IMR-90 (cell line): ENCODE results near the gene RBPJ. TPM values are rescaled to one million over a fixed set of nuclear protein-coding genes. Genes with fewer than 3 reads are reported as not detected.

Experiments used
- ATAC-seq: fragments of 200-7000 bp; cut with Tn5 transposase; 2 replicates; pipeline ENCODE4 v1.9.1; 2020; ENCODE audit warnings: low read depth, mild to moderate bottlenecking, moderate library complexity
- BruUV-seq: library from RNA; stranded (reverse); fragments of 400-500 nt; replicated peaks from 2 replicates; lab custom pipeline; 2021; lab: Mats Ljungman, UMichigan
- CTCF ChIA-PET: fragments of 300-600 bp; formaldehyde crosslinking; extraction: SDS; loops from one replicate; lab custom pipeline; 2021; ENCODE audit warnings: antibody characterized with exemption; lab: Yijun Ruan, JAX
- POLR2A ChIA-PET: fragments of 300-600 bp; sonication (Branson Sonifier 250); formaldehyde crosslinking; loops from one replicate; lab custom pipeline; 2022; ENCODE audit warnings: antibody characterized with exemption; ENCODE audit not compliant: unreplicated experiment; lab: Charles Lee
- DNase-seq: peaks from one replicate; pipeline ENCODE4 v3.0.0; 2013
- H2AFZ ChIP-seq: replicated peaks from 2 replicates; pipeline ENCODE3; 2013; ENCODE audit warnings: low read length, mild to moderate bottlenecking; ENCODE audit not compliant: poor library complexity
- H2AK5ac ChIP-seq: 2 replicates; pipeline ENCODE4 v1.6.1; 2013; ENCODE audit warnings: low read depth, low read length, inconsistent platforms
- H2AK9ac ChIP-seq: replicated peaks from 2 replicates; pipeline ENCODE3; 2013; ENCODE audit warnings: mild to moderate bottlenecking, low read depth, low read length, moderate library complexity; ENCODE audit not compliant: poor library complexity
- H2BK120ac ChIP-seq: 2 replicates; pipeline ENCODE4 v1.6.1; 2013; ENCODE audit warnings: low read depth, low read length, inconsistent platforms
- H2BK15ac ChIP-seq: 3 replicates; pipeline ENCODE4 v1.6.1; 2013; ENCODE audit warnings: low read depth, low read length, inconsistent platforms
- H2BK20ac ChIP-seq: 2 replicates; pipeline ENCODE4 v1.6.1; 2013; ENCODE audit warnings: low read depth, mild to moderate bottlenecking, inconsistent platforms, low read length, moderate library complexity
- H2BK5ac ChIP-seq: 2 replicates; pipeline ENCODE4 v1.6.1; 2013; ENCODE audit warnings: mild to moderate bottlenecking, low read depth, low read length, inconsistent platforms; ENCODE audit not compliant: poor library complexity, severe bottlenecking
- H3K14ac ChIP-seq: replicated peaks from 2 replicates; pipeline ENCODE4 v1.6.1; 2013; ENCODE audit warnings: low read depth, low read length, inconsistent platforms
- H3K18ac ChIP-seq: 2 replicates; pipeline ENCODE4 v1.6.1; 2013; ENCODE audit warnings: low read depth, low read length, control low read depth
- H3K23ac ChIP-seq: 2 replicates; pipeline ENCODE4 v1.6.1; 2013; ENCODE audit warnings: low read depth, low read length, inconsistent platforms
- H3K27ac ChIP-seq: 2 replicates; pipeline ENCODE4 v1.5.1; 2013; ENCODE audit warnings: mild to moderate bottlenecking, control low read depth, low read length; ENCODE audit not compliant: insufficient read depth
- H3K27me3 ChIP-seq: 2 replicates; pipeline ENCODE4 v1.6.1; 2013; ENCODE audit warnings: low read length; ENCODE audit not compliant: control insufficient read depth, insufficient read depth
- H3K36me3 ChIP-seq: 2 replicates; pipeline ENCODE4 v1.6.1; 2013; ENCODE audit warnings: low read length, mixed read lengths; ENCODE audit not compliant: control insufficient read depth, insufficient read depth
- H3K4ac ChIP-seq: 2 replicates; pipeline ENCODE4 v1.6.1; 2013; ENCODE audit warnings: low read depth, low read length, inconsistent platforms
- H3K4me1 ChIP-seq: 2 replicates; pipeline ENCODE4 v1.6.1; 2013; ENCODE audit warnings: low read length, mixed read lengths; ENCODE audit not compliant: control insufficient read depth, insufficient read depth
- H3K4me2 ChIP-seq: 2 replicates; pipeline ENCODE4 v1.6.1; 2013; ENCODE audit warnings: low read depth, mild to moderate bottlenecking, control low read depth, low read length, moderate library complexity
- H3K4me3 ChIP-seq: 2 replicates; pipeline ENCODE4 v1.5.1; 2013; ENCODE audit warnings: low read depth, mild to moderate bottlenecking, control low read depth, low read length, moderate library complexity; ENCODE audit not compliant: insufficient read depth
- H3K56ac ChIP-seq: 2 replicates; pipeline ENCODE4 v1.6.1; 2013; ENCODE audit warnings: low read length, inconsistent platforms; ENCODE audit not compliant: insufficient read depth; ENCODE audit errors: extremely low read depth
- H3K79me1 ChIP-seq, 2 experiments: 2 replicates each; pipeline ENCODE4 v1.6.1; 2013; ENCODE audit warnings: low read length in 2 of 2, inconsistent platforms in 1 of 2, low read depth in 1 of 2
- H3K9ac ChIP-seq: 2 replicates; pipeline ENCODE4 v1.6.1; 2013; ENCODE audit warnings: low read depth, low read length, control low read depth
- H3K9me1 ChIP-seq: 2 replicates; pipeline ENCODE4 v1.6.1; 2013; ENCODE audit warnings: low read length, inconsistent platforms; ENCODE audit not compliant: insufficient read depth
- H3K9me3 ChIP-seq: 2 replicates; pipeline ENCODE4 v1.6.1; 2013; ENCODE audit warnings: low read length; ENCODE audit not compliant: control insufficient read depth, insufficient read depth
- H4K20me1 ChIP-seq: 2 replicates; pipeline ENCODE4 v1.6.1; 2013; ENCODE audit warnings: low read length, inconsistent platforms; ENCODE audit not compliant: insufficient read depth
- H4K5ac ChIP-seq: 2 replicates; pipeline ENCODE4 v1.6.1; 2013; ENCODE audit warnings: mild to moderate bottlenecking, low read depth, low read length, control low read depth
- H4K8ac ChIP-seq, 2 experiments: 2 replicates each; pipeline ENCODE4 v1.6.1; 2013; ENCODE audit warnings: low read depth in 2 of 2, low read length in 2 of 2, control low read depth in 1 of 2, inconsistent platforms in 1 of 2
- H4K91ac ChIP-seq: 2 replicates; pipeline ENCODE4 v1.6.1; 2013; ENCODE audit warnings: low read depth, low read length, inconsistent platforms; ENCODE audit not compliant: insufficient read depth
- CHD1 ChIP-seq: IDR thresholded peaks from 2 replicates; pipeline ENCODE4 v1.6.1; 2012; ENCODE audit warnings: low read depth, low read length, improper control_type of control experiment
- CTCF ChIP-seq: conservative IDR thresholded peaks from 2 replicates; pipeline ENCODE4 v1.5.1; 2012; ENCODE audit warnings: mild to moderate bottlenecking, low read depth, low read length, improper control_type of control experiment
- MAFK ChIP-seq: IDR thresholded peaks from 2 replicates; pipeline ENCODE4 v1.6.1; 2012; ENCODE audit warnings: low read depth, low read length, improper control_type of control experiment
- MXI1 ChIP-seq: IDR thresholded peaks from 2 replicates; pipeline ENCODE4 v1.6.1; 2012; ENCODE audit warnings: low read depth, mild to moderate bottlenecking, low read length, moderate library complexity, borderline replicate concordance
- RAD21 ChIP-seq: IDR thresholded peaks from 2 replicates; pipeline ENCODE4 v1.6.1; 2012; ENCODE audit warnings: low read length, improper control_type of control experiment
- RFX5 ChIP-seq: IDR thresholded peaks from 2 replicates; pipeline ENCODE4 v1.8.0; 2012; ENCODE audit warnings: low read depth, mild to moderate bottlenecking, low read length, moderate library complexity
- SMC3 ChIP-seq: fragments of 150-350 bp; IDR thresholded peaks from 2 replicates; pipeline ENCODE4 v1.6.1; 2016; ENCODE audit warnings: low read depth, mild to moderate bottlenecking, antibody characterized with exemption, low read length, moderate library complexity
- WGBS, 2 experiments: methylation state at CpG; one replicate each; pipeline versions ENCODE4 v1.1.5 to v1.1.7; 2013; ENCODE audit warnings: missing lambda C conversion rate in 2 of 2; ENCODE audit not compliant: insufficient read length in 1 of 2; ENCODE audit errors: extremely low coverage in 2 of 2; 5-methylcytosine and 5-hydroxymethylcytosine counted together
- dilution Hi-C: fragments of 300-500 bp; cut with HindIII; formaldehyde crosslinking; loops from one replicate; pipeline ENCODE4 v1.14.3; 2018; ENCODE audit warnings: low sequenced_read_pairs; ENCODE audit not compliant: unreplicated experiment
- in situ Hi-C: fragments of 300-500 bp; cut with MboI; formaldehyde crosslinking; loops from 3 replicates; pipeline ENCODE4 v1.14.3; 2019; ENCODE audit warnings: low sequenced_read_pairs, inconsistent platforms, mixed read lengths
- intact Hi-C: fragments of 100-400 bp; cut with micrococcal nuclease; formaldehyde crosslinking; loops from 2 replicates; pipeline ENCODE4 v1.10.0; 2022
- polyA plus RNA-seq, 3 experiments: library from polyadenylated mRNA; depleted of rRNA; stranded (reverse); fragments of >200 nt; gene quantifications; 2 replicates each; pipeline ENCODE4 v1.2.3, GENCODE V29; 2012; ENCODE audit warnings: low replicate concordance in 1 of 3
- total RNA-seq: library from RNA; depleted of rRNA; stranded (reverse); fragments of >200 nt; gene quantifications from 2 replicates; pipeline ENCODE4 v1.2.3, GENCODE V29; 2012

The RBPJ gene
- total and polyA plus RNA-seq, 2 of the 4 experiments (the other 2 are of a cell fraction), result 50.3 to 148 TPM

GRCh38 chr4:26330186-26330787 is 9.5 kb downstream of the RBPJ start:
- H3K4me1 ChIP-seq, result peaks cover 13% of the 10 kb centered on the region
- H3K14ac ChIP-seq, result no peak overlapping the region
- H4K91ac ChIP-seq, result no peak overlapping the region
- H2BK20ac ChIP-seq, result no peak overlapping the region
- no peak overlapping the region for H3K23ac ChIP-seq
- POLR2A ChIA-PET, result interaction anchor here (0.5 kb wide), 1 partner anchor 263 kb away, joined by 14 read pairs; no protein-coding TSS in a partner anchor
- H3K56ac ChIP-seq, result no peak overlapping the region
- no peaks in the 10 kb centered on the region; the same call in 1 of the 2 replicates for H3K36me3 ChIP-seq
- H3K4me3 ChIP-seq, result no peak overlapping the region
- no peak overlapping the region for H2AK5ac ChIP-seq
- no peak overlapping the region for H2BK120ac ChIP-seq
- H2AFZ ChIP-seq, result no peak overlapping the region
- peaks cover 91% of the 10 kb centered on the region for H4K20me1 ChIP-seq
- CTCF ChIA-PET, result interaction anchor here (0.7 to 2.1 kb wide), 11 partner anchors 11 to 680 kb away, joined by 3 to 11 read pairs (median 4); no protein-coding TSS in a partner anchor
- H3K18ac ChIP-seq, result no peak overlapping the region
- H3K79me1 ChIP-seq, result peaks cover 13 to 77% of the 10 kb centered on the region in 2 experiments; a peak in 3 of 4 replicates
- no peak overlapping the region for H2BK15ac ChIP-seq
- H3K4ac ChIP-seq, result no peak overlapping the region
- ATAC-seq, result no peak
- no peaks in the 10 kb centered on the region for H3K27me3 ChIP-seq
- BruUV-seq, result no TSS peak
- DNase-seq, result peak; percentile 68
- H3K9me1 ChIP-seq, result peaks cover 12% of the 10 kb centered on the region
- no peak overlapping the region for H3K9ac ChIP-seq
- no peak overlapping the region for H4K5ac ChIP-seq
- in situ Hi-C loops, result loop anchor here (25.0 kb wide), 2 partner anchors 532 to 682 kb away; partner anchors contain the start of gene STIM2
- peak overlapping the region; percentile 17 for H2BK5ac ChIP-seq
- no peak overlapping the region for H2AK9ac ChIP-seq
- H3K4me2 ChIP-seq, result no peak overlapping the region
- H3K9me3 ChIP-seq, result no peaks in the 10 kb centered on the region
- no peak overlapping the region for H4K8ac ChIP-seq
- WGBS, 2 experiments, result 100% methylated on average over 2 of the region's 4 CpGs; no CpG with 5 or more reads in 1 of the 2 experiments
- intact Hi-C loops, result loop anchor here (1.0 to 2.0 kb wide), 2 partner anchors 80 to 391 kb away; no protein-coding TSS in a partner anchor
- TF ChIP-seq SMC3, result peak; percentile 74
- peak; percentile 67 for TF ChIP-seq RAD21
- peak; percentile 61 for TF ChIP-seq CTCF
- TF ChIP-seq RFX5, result peak; percentile 79
- 0 out of 2 replicates have a peak, but pooled peaks have one; percentile 41 for TF ChIP-seq MAFK
- TF ChIP-seq CHD1, result no peak
- TF ChIP-seq MXI1, result no peak
- H3K27ac ChIP-seq, result no peak overlapping the region
- dilution Hi-C loops, result no loop called here
